Measurements from ENCODE around the gene BEAN1. TPM values are rescaled to one million over a fixed set of nuclear protein-coding genes. Genes with fewer than 3 reads are reported as not detected.

Gene BEAN1
- total RNA-seq, 4 donors from 2014 or later: 0.40 TPM; not detected in 3

- no peak for DNase-seq
Measured at GRCh38 chr16:66434619-66435430, 7.7 kb downstream of the BEAN1 start.

GRCh38 chr16:66435896-66436295 is 8.8 kb downstream of the BEAN1 start:
- DNase-seq: no peak
- H3K27ac ChIP-seq: no peak overlapping the region
- in situ Hi-C loops (cut with MboI; ENCODE audit: low pct_ligation_motif_present in 1 of 4, low pct_unique_long_range_greater_than_20kb in 1 of 4, low sequenced_read_pairs in 3 of 4) (no loop called here), intact Hi-C loops (cut with DNase I; ENCODE audit: low total_unique reads) (no loop called here)
- H3K36me3 ChIP-seq: no peaks in the 10 kb centered on the region
- no peak overlapping the region for H3K4me3 ChIP-seq
- H3K27me3 ChIP-seq: peaks cover 24% of the 10 kb centered on the region
- TF ChIP-seq EP300 (IDR thresholded peaks at IDR 0.05; ENCODE audit: low read depth): no peak
- 63% methylated on average over 1 of the region's 1 CpG; no CpG with 5 or more reads in 1 of the 2 donors for WGBS, 2 donors (ENCODE audit: low coverage in 1 of 2)
- no peaks in the 10 kb centered on the region for H3K4me1 ChIP-seq
- H3K9me3 ChIP-seq: no peaks in the 10 kb centered on the region

More at GRCh38 chr16:66434619-66435430, 7.7 kb downstream of the BEAN1 start:
- 72 to 80% methylated on average over 1 to 9 of the region's 9 CpGs for WGBS, 2 donors (ENCODE audit: low coverage in 1 of 2)
- no peak overlapping the region for H3K27ac ChIP-seq
- H3K9me3 ChIP-seq: no peaks in the 10 kb centered on the region
- H3K4me1 ChIP-seq: no peaks in the 10 kb centered on the region
- H3K36me3 ChIP-seq: no peaks in the 10 kb centered on the region
- H3K4me3 ChIP-seq: no peak overlapping the region
- TF ChIP-seq CTCF (IDR thresholded peaks at IDR 0.05) (no peak), POLR2AphosphoS5 (IDR thresholded peaks at IDR 0.05) (no peak), EP300 (IDR thresholded peaks at IDR 0.05; ENCODE audit: low read depth) (no peak)
- in situ Hi-C loops (cut with MboI; ENCODE audit: low pct_ligation_motif_present in 1 of 4, low pct_unique_long_range_greater_than_20kb in 1 of 4, low sequenced_read_pairs in 3 of 4) (no loop called here), intact Hi-C loops (cut with DNase I; ENCODE audit: low total_unique reads) (no loop called here)
- peaks cover 34% of the 10 kb centered on the region for H3K27me3 ChIP-seq

GRCh38 chr16:66437391-66437945 is 10.4 kb downstream of the BEAN1 start:
- Histone ChIP-seq H3K4me3 (no peak overlapping the region), H3K27me3 (peaks cover 11% of the 10 kb centered on the region), H3K4me1 (no peaks in the 10 kb centered on the region), H3K9me3 (no peaks in the 10 kb centered on the region), H3K27ac (no peak overlapping the region), H3K36me3 (no peaks in the 10 kb centered on the region)
- intact Hi-C loops (cut with DNase I; ENCODE audit: low total_unique reads) (no loop called here), in situ Hi-C loops (cut with MboI; ENCODE audit: low pct_ligation_motif_present in 1 of 4, low pct_unique_long_range_greater_than_20kb in 1 of 4, low sequenced_read_pairs in 3 of 4) (no loop called here)
- no peak for TF ChIP-seq POLR2AphosphoS5 (IDR thresholded peaks at IDR 0.05)
- TF ChIP-seq POLR2A (IDR thresholded peaks at IDR 0.05): no peak
- no peak for TF ChIP-seq CTCF (IDR thresholded peaks at IDR 0.05)
- TF ChIP-seq EP300 (IDR thresholded peaks at IDR 0.05; ENCODE audit: low read depth): no peak
- no peak for DNase-seq
- WGBS, 2 donors (ENCODE audit: low coverage in 1 of 2): 77 to 100% methylated on average over 1 to 15 of the region's 15 CpGs

- intact Hi-C loops (cut with DNase I; ENCODE audit: low total_unique reads): no loop called here
- no peaks in the 10 kb centered on the region for H3K4me1 ChIP-seq
- H3K27me3 ChIP-seq: peaks cover 3% of the 10 kb centered on the region
- 81% methylated on average over 8 of the region's 8 CpGs; no CpG with 5 or more reads in 1 of the 2 donors for WGBS, 2 donors (ENCODE audit: low coverage in 1 of 2)
- H3K36me3 ChIP-seq: no peaks in the 10 kb centered on the region
- H3K4me3 ChIP-seq: no peak overlapping the region
- H3K27ac ChIP-seq: no peak overlapping the region
- no peaks in the 10 kb centered on the region for H3K9me3 ChIP-seq
- DNase-seq: no peak
- in situ Hi-C loops (cut with MboI; ENCODE audit: low pct_ligation_motif_present in 1 of 4, low pct_unique_long_range_greater_than_20kb in 1 of 4, low sequenced_read_pairs in 3 of 4): no loop called here
- TF ChIP-seq POLR2A (IDR thresholded peaks at IDR 0.05): no peak
- TF ChIP-seq POLR2AphosphoS5 (IDR thresholded peaks at IDR 0.05): no peak
- TF ChIP-seq EP300 (IDR thresholded peaks at IDR 0.05; ENCODE audit: low read depth): no peak
- no peak for TF ChIP-seq CTCF (IDR thresholded peaks at IDR 0.05)
Measured at GRCh38 chr16:66438536-66438935, 11.4 kb downstream of the BEAN1 start.

All from transverse colon (tissue), 4 donors.